ENCODE results near the gene CDH4.

- no peak for TF ChIP-seq ZNF20 (CRISPR knock-in tag; IDR thresholded peaks at IDR 0.05)
- TF ChIP-seq ZFX (CRISPR knock-in tag; IDR thresholded peaks at IDR 0.05; ENCODE audit: low read depth): no peak
- no peak for TF ChIP-seq YY1 (IDR thresholded peaks at IDR 0.05; ENCODE audit: insufficient read depth, insufficient replicate concordance, low read depth, low read length)
- no peak for TF ChIP-seq ZFP37 (CRISPR knock-in tag; IDR thresholded peaks at IDR 0.05; ENCODE audit: borderline replicate concordance)
- no peak for TF ChIP-seq ZNF589 (CRISPR knock-in tag; conservative IDR thresholded peaks at IDR 0.05)
- no peak for TF ChIP-seq EZH2 (conservative IDR thresholded peaks at IDR 0.05; ENCODE audit: low read depth, low read length)
- no peak for TF ChIP-seq ZNF274 (CRISPR knock-in tag; IDR thresholded peaks at IDR 0.05)
- TF ChIP-seq RFX1 (IDR thresholded peaks at IDR 0.05): no peak
- TF ChIP-seq RAD21 (CRISPR knock-in tag; IDR thresholded peaks at IDR 0.05): no peak
- TF ChIP-seq CHD4 (IDR thresholded peaks at IDR 0.05; ENCODE audit: borderline replicate concordance, low read length): no peak
- TF ChIP-seq CHD2 (IDR thresholded peaks at IDR 0.05; ENCODE audit: low read depth, low read length): no peak
- TF ChIP-seq, protein P1, sequence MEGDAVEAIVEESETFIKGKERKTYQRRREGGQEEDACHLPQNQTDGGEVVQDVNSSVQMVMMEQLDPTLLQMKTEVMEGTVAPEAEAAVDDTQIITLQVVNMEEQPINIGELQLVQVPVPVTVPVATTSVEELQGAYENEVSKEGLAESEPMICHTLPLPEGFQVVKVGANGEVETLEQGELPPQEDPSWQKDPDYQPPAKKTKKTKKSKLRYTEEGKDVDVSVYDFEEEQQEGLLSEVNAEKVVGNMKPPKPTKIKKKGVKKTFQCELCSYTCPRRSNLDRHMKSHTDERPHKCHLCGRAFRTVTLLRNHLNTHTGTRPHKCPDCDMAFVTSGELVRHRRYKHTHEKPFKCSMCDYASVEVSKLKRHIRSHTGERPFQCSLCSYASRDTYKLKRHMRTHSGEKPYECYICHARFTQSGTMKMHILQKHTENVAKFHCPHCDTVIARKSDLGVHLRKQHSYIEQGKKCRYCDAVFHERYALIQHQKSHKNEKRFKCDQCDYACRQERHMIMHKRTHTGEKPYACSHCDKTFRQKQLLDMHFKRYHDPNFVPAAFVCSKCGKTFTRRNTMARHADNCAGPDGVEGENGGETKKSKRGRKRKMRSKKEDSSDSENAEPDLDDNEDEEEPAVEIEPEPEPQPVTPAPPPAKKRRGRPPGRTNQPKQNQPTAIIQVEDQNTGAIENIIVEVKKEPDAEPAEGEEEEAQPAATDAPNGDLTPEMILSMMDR (CRISPR knock-in tag; IDR thresholded peaks at IDR 0.05): no peak
Measured at GRCh38 chr20:61830991-61831390, 578.9 kb downstream of the CDH4 start.

Data from HepG2 (cell line).